Parathyroid adenoma (tissue), 2 donors: ENCODE data around the gene STT3B.

Source experiments
- H2AFZ ChIP-seq: fragments of 300-600 bp; sonication (generic); one replicate; pipeline ENCODE4 v1.7.0; 2017; ENCODE audit warnings: antibody characterized with exemption, mild to moderate bottlenecking
- H3K27ac ChIP-seq: fragments of 300-600 bp; sonication (generic); one replicate; pipeline ENCODE4 v1.7.0; 2017
- H3K27me3 ChIP-seq: fragments of 300-600 bp; sonication (generic); one replicate; pipeline ENCODE4 v1.7.0; 2017; ENCODE audit warnings: low read length; ENCODE audit not compliant: control insufficient read depth, insufficient read depth
- H3K36me3 ChIP-seq: fragments of 300-600 bp; sonication (generic); one replicate; pipeline ENCODE4 v1.7.0; 2017; ENCODE audit warnings: low read length; ENCODE audit not compliant: control insufficient read depth, insufficient read depth
- H3K4me1 ChIP-seq: fragments of 300-600 bp; sonication (generic); one replicate; pipeline ENCODE4 v1.7.0; 2017; ENCODE audit warnings: control low read depth
- H3K4me2 ChIP-seq: fragments of 300-600 bp; sonication (generic); one replicate; pipeline ENCODE4 v1.7.0; 2017; ENCODE audit warnings: low read length
- H3K4me3 ChIP-seq: fragments of 300-600 bp; sonication (generic); one replicate; pipeline ENCODE4 v1.7.0; 2017; ENCODE audit warnings: low read depth, low read length
- H3K79me2 ChIP-seq: fragments of 300-600 bp; sonication (generic); one replicate; pipeline ENCODE4 v1.7.0; 2017; ENCODE audit warnings: control low read depth
- H3K9ac ChIP-seq: fragments of 300-600 bp; sonication (generic); one replicate; pipeline ENCODE4 v1.7.0; 2017; ENCODE audit warnings: mild to moderate bottlenecking
- H3K9me3 ChIP-seq: fragments of 300-600 bp; sonication (generic); one replicate; pipeline ENCODE4 v1.7.0; 2017; ENCODE audit warnings: low read length; ENCODE audit not compliant: control insufficient read depth
- TF ChIP-seq, protein P1 (sequence below): fragments of 300-600 bp; sonication (generic); IDR thresholded peaks from one replicate; pipeline ENCODE4 v1.7.0; 2017; ENCODE audit warnings: antibody characterized with exemption, mild to moderate bottlenecking
- donor health status: primary hyperparathyroidism.

The STT3B gene

GRCh38 chr3:31536497-31536896 is 3.8 kb downstream of the STT3B start:
- Histone ChIP-seq H3K9ac (no peak overlapping the region), H3K4me3 (no peak overlapping the region), H3K4me1 (no peaks in the 10 kb centered on the region), H3K9me3 (no peaks in the 10 kb centered on the region), H3K27ac (no peak overlapping the region), H3K36me3 (no peaks in the 10 kb centered on the region), H2AFZ (no peak overlapping the region), H3K4me2 (peak overlapping the region; percentile 37), H3K79me2 (peaks cover 29% of the 10 kb centered on the region), H3K27me3 (no peaks in the 10 kb centered on the region)
- TF ChIP-seq, protein P1, sequence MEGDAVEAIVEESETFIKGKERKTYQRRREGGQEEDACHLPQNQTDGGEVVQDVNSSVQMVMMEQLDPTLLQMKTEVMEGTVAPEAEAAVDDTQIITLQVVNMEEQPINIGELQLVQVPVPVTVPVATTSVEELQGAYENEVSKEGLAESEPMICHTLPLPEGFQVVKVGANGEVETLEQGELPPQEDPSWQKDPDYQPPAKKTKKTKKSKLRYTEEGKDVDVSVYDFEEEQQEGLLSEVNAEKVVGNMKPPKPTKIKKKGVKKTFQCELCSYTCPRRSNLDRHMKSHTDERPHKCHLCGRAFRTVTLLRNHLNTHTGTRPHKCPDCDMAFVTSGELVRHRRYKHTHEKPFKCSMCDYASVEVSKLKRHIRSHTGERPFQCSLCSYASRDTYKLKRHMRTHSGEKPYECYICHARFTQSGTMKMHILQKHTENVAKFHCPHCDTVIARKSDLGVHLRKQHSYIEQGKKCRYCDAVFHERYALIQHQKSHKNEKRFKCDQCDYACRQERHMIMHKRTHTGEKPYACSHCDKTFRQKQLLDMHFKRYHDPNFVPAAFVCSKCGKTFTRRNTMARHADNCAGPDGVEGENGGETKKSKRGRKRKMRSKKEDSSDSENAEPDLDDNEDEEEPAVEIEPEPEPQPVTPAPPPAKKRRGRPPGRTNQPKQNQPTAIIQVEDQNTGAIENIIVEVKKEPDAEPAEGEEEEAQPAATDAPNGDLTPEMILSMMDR = no peak

- no peaks in the 10 kb centered on the region for H3K9me3 ChIP-seq
- no peak overlapping the region for H3K27ac ChIP-seq
- H2AFZ ChIP-seq = no peak overlapping the region
- H3K79me2 ChIP-seq = peaks cover 32% of the 10 kb centered on the region
- H3K4me1 ChIP-seq = no peaks in the 10 kb centered on the region
- H3K36me3 ChIP-seq = no peaks in the 10 kb centered on the region
- TF ChIP-seq, protein P1 = no peak
- H3K9ac ChIP-seq = no peak overlapping the region
- H3K4me3 ChIP-seq = no peak overlapping the region
- H3K27me3 ChIP-seq = no peaks in the 10 kb centered on the region
- H3K4me2 ChIP-seq = no peak overlapping the region
These were observed 6.1 kb downstream of the STT3B start for GRCh38 chr3:31538801-31539200.

DNA sequence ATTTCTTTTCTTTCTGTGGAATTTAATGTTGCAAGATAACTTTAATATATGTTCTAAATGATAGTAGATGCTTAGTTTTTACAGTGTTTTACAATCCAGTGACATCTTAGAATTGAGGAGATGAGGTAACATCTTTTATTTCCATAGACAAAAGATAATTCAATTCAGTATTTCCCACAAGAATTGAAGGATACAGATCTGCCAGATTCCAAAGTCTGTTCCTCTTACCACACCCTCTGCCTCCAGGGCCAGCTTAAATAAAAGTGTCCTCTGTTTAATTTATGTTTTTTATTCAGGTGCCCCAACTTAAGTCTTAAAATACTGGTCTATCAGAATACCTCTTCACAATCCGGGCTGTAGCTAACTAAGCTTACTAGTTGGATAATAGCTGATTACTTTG is 6.5 kb downstream of the STT3B start:
- no peaks in the 10 kb centered on the region for H3K27me3 ChIP-seq
- no peaks in the 10 kb centered on the region for H3K4me1 ChIP-seq
- H3K27ac ChIP-seq = no peak overlapping the region
- no peak overlapping the region for H3K9ac ChIP-seq
- H3K4me2 ChIP-seq = no peak overlapping the region
- no peak overlapping the region for H3K4me3 ChIP-seq
- H2AFZ ChIP-seq = no peak overlapping the region
- H3K36me3 ChIP-seq = no peaks in the 10 kb centered on the region
- no peaks in the 10 kb centered on the region for H3K9me3 ChIP-seq
- TF ChIP-seq, protein P1 = no peak
- H3K79me2 ChIP-seq = peaks cover 27% of the 10 kb centered on the region

DNA sequence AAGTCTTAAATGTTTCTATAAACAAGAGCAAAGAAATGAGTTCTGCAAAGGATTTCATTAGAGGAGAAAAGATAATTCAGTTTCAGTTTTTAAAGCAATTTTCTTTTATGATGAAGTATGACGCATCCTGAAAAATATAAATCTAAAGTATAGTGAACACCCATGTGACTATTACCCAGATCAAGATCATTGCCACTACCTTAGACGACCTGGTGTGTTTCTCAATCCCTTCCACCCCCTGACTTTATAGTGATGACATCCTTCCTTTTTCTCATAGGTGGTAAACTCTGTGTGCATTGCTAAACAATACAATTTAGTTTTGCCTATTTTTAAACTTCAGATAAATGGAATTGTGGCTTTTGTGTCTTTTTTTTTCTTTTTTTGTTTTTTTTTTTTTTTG is 8.4 kb downstream of the STT3B start:
- TF ChIP-seq, protein P1 = no peak
- Histone ChIP-seq H3K9me3 (no peaks in the 10 kb centered on the region), H3K4me2 (no peak overlapping the region), H3K27ac (no peak overlapping the region), H3K36me3 (no peaks in the 10 kb centered on the region), H3K9ac (no peak overlapping the region), H3K4me1 (no peaks in the 10 kb centered on the region), H2AFZ (no peak overlapping the region), H3K27me3 (no peaks in the 10 kb centered on the region), H3K79me2 (peaks cover 16% of the 10 kb centered on the region), H3K4me3 (no peak overlapping the region)

GRCh38 chr3:31542246-31542645 is 9.5 kb downstream of the STT3B start:
- no peaks in the 10 kb centered on the region for H3K27me3 ChIP-seq
- H3K27ac ChIP-seq = no peak overlapping the region
- H3K4me3 ChIP-seq = no peak overlapping the region
- no peaks in the 10 kb centered on the region for H3K9me3 ChIP-seq
- no peak overlapping the region for H3K4me2 ChIP-seq
- H3K9ac ChIP-seq = no peak overlapping the region
- H2AFZ ChIP-seq = no peak overlapping the region
- peaks cover 19% of the 10 kb centered on the region for H3K79me2 ChIP-seq
- no peaks in the 10 kb centered on the region for H3K4me1 ChIP-seq
- H3K36me3 ChIP-seq = no peaks in the 10 kb centered on the region
- TF ChIP-seq, protein P1 = no peak
